SH-SY5Y (cell line): ENCODE results near the gene DPM1.

Source experiments
- GATA2 ChIP-seq: IDR thresholded peaks from 2 replicates; pipeline ENCODE4 v1.6.1; 2011; ENCODE audit warnings: mild to moderate bottlenecking, low read depth, low read length
- GATA3 ChIP-seq: IDR thresholded peaks from 2 replicates; pipeline ENCODE4 v1.6.1; 2011; ENCODE audit warnings: low read depth, mild to moderate bottlenecking, low read length, moderate library complexity

GRCh38 chr20:50926530-50926929 is 31.8 kb downstream of the DPM1 start:
- TF ChIP-seq GATA3 (no peak), GATA2 (no peak)
